ENCODE data around the gene TDRD7. TPM values are rescaled to one million over a fixed set of nuclear protein-coding genes. Genes with fewer than 3 reads are reported as not detected.

Gene TDRD7
- polyA plus RNA-seq, 2 of the 4 experiments (the other 2 are of a cell fraction) = 11.5 to 15.7 TPM

DNA sequence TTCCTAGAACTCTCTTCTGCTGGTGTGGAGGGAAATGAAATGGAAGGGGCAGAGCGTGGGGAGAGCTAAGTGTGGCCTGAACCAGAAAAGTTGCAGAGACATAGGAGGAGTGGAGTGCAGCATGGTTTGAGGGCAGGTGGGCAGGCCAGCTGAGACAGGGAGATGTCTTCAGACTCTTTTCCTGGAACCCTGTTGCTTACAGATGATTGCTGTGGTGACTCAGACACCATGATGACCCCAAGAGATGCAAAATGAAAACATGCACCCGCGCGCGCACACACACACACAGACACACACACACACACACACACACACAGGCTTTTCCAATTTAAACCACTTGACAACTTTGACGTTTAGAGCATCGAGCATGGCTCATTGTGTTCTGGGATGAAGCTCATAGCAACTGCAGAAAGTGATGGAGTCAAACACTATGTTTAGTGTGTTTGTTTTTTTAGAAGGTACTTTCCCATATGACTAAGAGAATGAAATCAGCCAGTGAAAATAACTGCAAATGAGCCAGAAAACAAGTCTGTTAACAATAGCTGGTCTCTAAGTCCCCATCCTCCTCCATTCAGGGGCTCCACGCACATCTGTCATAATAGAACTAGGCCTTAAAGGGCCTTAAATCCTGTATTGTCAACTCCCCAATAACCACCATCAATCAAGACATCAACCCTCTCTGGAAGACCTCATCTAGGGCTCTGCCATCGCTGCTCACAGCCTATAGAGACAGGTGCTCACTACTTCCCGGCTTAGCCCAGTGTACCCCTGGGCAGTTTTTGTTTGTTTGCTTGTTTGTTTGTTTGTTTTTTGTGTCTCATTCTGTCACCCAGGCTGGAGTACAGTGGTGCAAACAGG, 99.1 kb downstream of the TDRD7 start (continued):
- TF ChIP-seq, protein P1, sequence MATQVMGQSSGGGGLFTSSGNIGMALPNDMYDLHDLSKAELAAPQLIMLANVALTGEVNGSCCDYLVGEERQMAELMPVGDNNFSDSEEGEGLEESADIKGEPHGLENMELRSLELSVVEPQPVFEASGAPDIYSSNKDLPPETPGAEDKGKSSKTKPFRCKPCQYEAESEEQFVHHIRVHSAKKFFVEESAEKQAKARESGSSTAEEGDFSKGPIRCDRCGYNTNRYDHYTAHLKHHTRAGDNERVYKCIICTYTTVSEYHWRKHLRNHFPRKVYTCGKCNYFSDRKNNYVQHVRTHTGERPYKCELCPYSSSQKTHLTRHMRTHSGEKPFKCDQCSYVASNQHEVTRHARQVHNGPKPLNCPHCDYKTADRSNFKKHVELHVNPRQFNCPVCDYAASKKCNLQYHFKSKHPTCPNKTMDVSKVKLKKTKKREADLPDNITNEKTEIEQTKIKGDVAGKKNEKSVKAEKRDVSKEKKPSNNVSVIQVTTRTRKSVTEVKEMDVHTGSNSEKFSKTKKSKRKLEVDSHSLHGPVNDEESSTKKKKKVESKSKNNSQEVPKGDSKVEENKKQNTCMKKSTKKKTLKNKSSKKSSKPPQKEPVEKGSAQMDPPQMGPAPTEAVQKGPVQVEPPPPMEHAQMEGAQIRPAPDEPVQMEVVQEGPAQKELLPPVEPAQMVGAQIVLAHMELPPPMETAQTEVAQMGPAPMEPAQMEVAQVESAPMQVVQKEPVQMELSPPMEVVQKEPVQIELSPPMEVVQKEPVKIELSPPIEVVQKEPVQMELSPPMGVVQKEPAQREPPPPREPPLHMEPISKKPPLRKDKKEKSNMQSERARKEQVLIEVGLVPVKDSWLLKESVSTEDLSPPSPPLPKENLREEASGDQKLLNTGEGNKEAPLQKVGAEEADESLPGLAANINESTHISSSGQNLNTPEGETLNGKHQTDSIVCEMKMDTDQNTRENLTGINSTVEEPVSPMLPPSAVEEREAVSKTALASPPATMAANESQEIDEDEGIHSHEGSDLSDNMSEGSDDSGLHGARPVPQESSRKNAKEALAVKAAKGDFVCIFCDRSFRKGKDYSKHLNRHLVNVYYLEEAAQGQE (IDR thresholded peaks at IDR 0.05) = no peak
- no peak for TF ChIP-seq MAFK (IDR thresholded peaks at IDR 0.05; ENCODE audit: partially characterized antibody)

DNA sequence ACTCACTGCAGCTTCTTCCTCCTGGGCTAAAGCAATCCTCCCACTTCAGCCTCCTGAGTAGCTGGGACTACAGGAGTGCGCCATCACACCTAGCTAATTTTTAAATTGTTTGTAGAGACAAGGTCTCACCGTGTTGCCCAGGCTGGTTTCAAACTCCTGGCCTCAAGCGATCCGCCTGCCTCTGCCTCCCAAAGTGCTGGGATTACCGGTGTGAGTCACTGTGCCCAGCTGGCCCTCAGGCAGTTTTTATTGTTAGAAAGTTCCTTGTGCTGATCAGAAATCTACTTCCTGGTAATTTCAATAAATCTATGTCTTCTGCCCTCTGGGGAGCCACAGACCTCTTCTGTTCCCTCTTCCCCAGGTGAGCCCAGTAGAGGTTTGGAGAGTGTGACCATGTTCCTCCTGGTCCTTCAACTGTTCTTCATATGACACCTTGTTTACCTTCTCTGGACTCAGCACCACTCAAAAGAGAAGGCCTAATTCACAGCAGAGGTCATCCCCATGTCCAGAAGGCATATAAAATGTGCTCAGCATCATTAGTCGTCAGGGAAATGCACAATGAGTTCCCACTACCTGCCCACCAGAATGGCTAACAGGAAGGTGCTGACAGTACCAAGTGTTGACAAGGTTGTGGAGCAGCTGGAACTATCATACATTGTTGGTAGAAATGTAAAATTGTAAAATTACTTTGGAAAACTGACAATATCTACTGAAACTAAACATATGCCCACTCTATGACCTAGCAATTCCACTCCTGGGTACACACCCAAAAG, 99.9 kb downstream of the TDRD7 start:
- H3K4me2 ChIP-seq = peak overlapping the region; percentile 27; the same call in 1 of the 3 replicates
- ChIA-PET POLR2A (no interaction called here), CTCF (interaction anchor here (1.7 kb wide), 1 partner anchor 42 kb away, joined by 12 read pairs; no protein-coding TSS in a partner anchor)
- ATAC-seq (peak in 1 of 2 experiments; percentile 50; a peak in 3 of 6 replicates), DNase-seq (ENCODE audit: low read depth in 1 of 2, low spot score in 1 of 2) (peak in 1 of 2 experiments; percentile 46), FAIRE-seq (no peak)
- TF ChIP-seq JUNB (IDR thresholded peaks at IDR 0.05) = no peak
- TF ChIP-seq, protein P2, sequence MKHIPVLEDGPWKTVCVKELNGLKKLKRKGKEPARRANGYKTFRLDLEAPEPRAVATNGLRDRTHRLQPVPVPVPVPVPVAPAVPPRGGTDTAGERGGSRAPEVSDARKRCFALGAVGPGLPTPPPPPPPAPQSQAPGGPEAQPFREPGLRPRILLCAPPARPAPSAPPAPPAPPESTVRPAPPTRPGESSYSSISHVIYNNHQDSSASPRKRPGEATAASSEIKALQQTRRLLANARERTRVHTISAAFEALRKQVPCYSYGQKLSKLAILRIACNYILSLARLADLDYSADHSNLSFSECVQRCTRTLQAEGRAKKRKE (CRISPR knock-in tag; IDR thresholded peaks at IDR 0.05; ENCODE audit: low read depth) = no peak
- TF ChIP-seq, protein P3, sequence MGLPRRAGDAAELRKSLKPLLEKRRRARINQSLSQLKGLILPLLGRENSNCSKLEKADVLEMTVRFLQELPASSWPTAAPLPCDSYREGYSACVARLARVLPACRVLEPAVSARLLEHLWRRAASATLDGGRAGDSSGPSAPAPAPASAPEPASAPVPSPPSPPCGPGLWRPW (IDR thresholded peaks at IDR 0.05) = no peak
- TF ChIP-seq CBX2 (IDR thresholded peaks at IDR 0.05; ENCODE audit: borderline replicate concordance, low read depth) = no peak
- TF ChIP-seq MAFK (IDR thresholded peaks at IDR 0.05; ENCODE audit: partially characterized antibody) = no peak
- TF ChIP-seq HDAC2 (IDR thresholded peaks at IDR 0.05) = no peak
- TF ChIP-seq EP300 (IDR thresholded peaks at IDR 0.05) = no peak
- TF ChIP-seq, protein P1 (IDR thresholded peaks at IDR 0.05) = no peak
- TF ChIP-seq NR3C1 (IDR thresholded peaks at IDR 0.05) = no peak
- TF ChIP-seq ZFP36 (IDR thresholded peaks at IDR 0.05; ENCODE audit: borderline replicate concordance, partially characterized antibody) = peak; percentile 82
- no peak for TF ChIP-seq NPAS2 (CRISPR knock-in tag; IDR thresholded peaks at IDR 0.05; ENCODE audit: borderline replicate concordance)
- TF ChIP-seq, protein P4, sequence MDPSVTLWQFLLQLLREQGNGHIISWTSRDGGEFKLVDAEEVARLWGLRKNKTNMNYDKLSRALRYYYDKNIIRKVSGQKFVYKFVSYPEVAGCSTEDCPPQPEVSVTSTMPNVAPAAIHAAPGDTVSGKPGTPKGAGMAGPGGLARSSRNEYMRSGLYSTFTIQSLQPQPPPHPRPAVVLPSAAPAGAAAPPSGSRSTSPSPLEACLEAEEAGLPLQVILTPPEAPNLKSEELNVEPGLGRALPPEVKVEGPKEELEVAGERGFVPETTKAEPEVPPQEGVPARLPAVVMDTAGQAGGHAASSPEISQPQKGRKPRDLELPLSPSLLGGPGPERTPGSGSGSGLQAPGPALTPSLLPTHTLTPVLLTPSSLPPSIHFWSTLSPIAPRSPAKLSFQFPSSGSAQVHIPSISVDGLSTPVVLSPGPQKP (IDR thresholded peaks at IDR 0.05; ENCODE audit: low read depth, low read length) = no peak
- no peak for TF ChIP-seq FOSL2 (IDR thresholded peaks at IDR 0.05)
- 0 out of 2 replicates have a peak, but pooled peaks have one; percentile 33 for TF ChIP-seq FOSL2 (CRISPR knock-in tag; IDR thresholded peaks at IDR 0.05)
- TF ChIP-seq RFX5 (IDR thresholded peaks at IDR 0.05) = peak; percentile 91
- peaks cover 11% of the 10 kb centered on the region; the same call in 2 of the 3 replicates for H3K4me1 ChIP-seq
- H3K4me3 ChIP-seq = no peak overlapping the region
- H3K9me3 ChIP-seq = no peaks in the 10 kb centered on the region
- WGBS (ENCODE audit: missing lambda C conversion rate) = 51% methylated on average over 6 of the region's 6 CpGs
- H3K27ac ChIP-seq = no peak overlapping the region

Measured in A549 (cell line).